A549 (cell line): ENCODE data around the gene CASP6. TPM values are rescaled to one million over a fixed set of nuclear protein-coding genes. Genes with fewer than 3 reads are reported as not detected.

Source experiments
- ATAC-seq, 2 experiments: fragments of 200-7000 bp in 1 of 2; fragments of >200 bp in 1 of 2; cut with Nextera tagmentation in 1 of 2; cut with Tn5 transposase in 1 of 2; 3 replicates each; pipeline versions ENCODE4 v1.8.0 to v1.9.1; 2018 to 2020; ENCODE audit warnings: mild to moderate bottlenecking in 1 of 2, moderate library complexity in 1 of 2
- CTCF ChIA-PET: fragments of 300-600 bp; sonication (Branson Sonifier 250); formaldehyde crosslinking; extraction: SDS; loops from one replicate; lab custom pipeline; 2021; ENCODE audit warnings: antibody characterized with exemption, inconsistent platforms; lab: Yijun Ruan, JAX
- POLR2A ChIA-PET: fragments of 350-600 bp; formaldehyde crosslinking; extraction: SDS; loops from one replicate; lab custom pipeline; 2021; ENCODE audit warnings: antibody characterized with exemption, inconsistent platforms; lab: Yijun Ruan, JAX
- DNase-seq, 2 experiments: peaks; one replicate each; pipeline versions ENCODE4 v3.0.0 to v3.0.0-alpha.2; 2011 to 2016; ENCODE audit warnings: low read depth in 1 of 2, low spot score in 1 of 2
- FAIRE-seq: peaks from 2 replicates; lab custom pipeline; 2011; peaks lifted over from hg19 to GRCh38; lab: Jason Lieb, UNC
- H3K27ac ChIP-seq, 2 experiments: fragments of >200 bp; sonication (Bioruptor Twin); formaldehyde crosslinking; 3 replicates each; pipeline ENCODE4 v1.5.1; 2016 to 2017
- H3K4me1 ChIP-seq: fragments of >200 bp; sonication (Bioruptor Twin); formaldehyde crosslinking; 3 replicates; pipeline ENCODE4 v1.6.1; 2016
- H3K4me2 ChIP-seq: fragments of >200 bp; sonication (Bioruptor Twin); formaldehyde crosslinking; 3 replicates; pipeline ENCODE4 v1.6.1; 2016
- H3K4me3 ChIP-seq: fragments of >200 bp; sonication (Bioruptor Twin); formaldehyde crosslinking; 3 replicates; pipeline ENCODE4 v1.5.1; 2016
- H3K9me3 ChIP-seq: fragments of >200 bp; sonication (Bioruptor Twin); formaldehyde crosslinking; 3 replicates; pipeline ENCODE4 v1.6.1; 2016
- CBX2 ChIP-seq: fragments of 200-600 bp; sonication (generic); IDR thresholded peaks from 2 replicates; pipeline ENCODE4 v1.6.1; 2016; ENCODE audit warnings: low read depth, mild to moderate bottlenecking, borderline replicate concordance
- CBX8 ChIP-seq: fragments of 200-600 bp; sonication (generic); IDR thresholded peaks from 2 replicates; pipeline ENCODE4 v1.6.1; 2016
- CEBPB ChIP-seq, 2 experiments: fragments of >200 bp in 1 of 2; sonication (Bioruptor Twin) in 1 of 2; formaldehyde crosslinking in 1 of 2; IDR thresholded peaks; 2 replicates each; pipeline ENCODE4 v1.6.1; 2012 to 2016
- CHD2 ChIP-seq: fragments of 150-350 bp; IDR thresholded peaks from 2 replicates; pipeline ENCODE4 v1.6.1; 2014; ENCODE audit warnings: low read length; ENCODE audit not compliant: partially characterized antibody
- CHD4 ChIP-seq: fragments of 200-600 bp; sonication (generic); IDR thresholded peaks from 2 replicates; pipeline ENCODE4 v1.6.1; 2016; ENCODE audit warnings: antibody characterized with exemption, mild to moderate bottlenecking, borderline replicate concordance
- ESRRA ChIP-seq: fragments of 150-350 bp; IDR thresholded peaks from 2 replicates; pipeline ENCODE4 v1.6.1; 2014; ENCODE audit warnings: mild to moderate bottlenecking, low read length, borderline replicate concordance
- FOSL2 ChIP-seq, 2 experiments: fragments of 450-650 bp in 1 of 2; fragments of >200 bp in 1 of 2; sonication (Bioruptor Twin) in 1 of 2; formaldehyde crosslinking; IDR thresholded peaks; 2 replicates each; pipeline versions ENCODE4 v1.5.0 to v1.6.1; 2016 to 2020; ENCODE audit warnings: mild to moderate bottlenecking in 1 of 2, moderate library complexity in 1 of 2
- GATA3 ChIP-seq: IDR thresholded peaks from 2 replicates; pipeline ENCODE4 v1.6.1; 2012; ENCODE audit warnings: borderline replicate concordance
- HOXB13 ChIP-seq: fragments of 250-450 bp; sonication (Bioruptor Pico); IDR thresholded peaks from 2 replicates; pipeline ENCODE4 v1.5.0; 2020; ENCODE audit warnings: low read depth, mild to moderate bottlenecking, moderate library complexity
- JUN ChIP-seq, 2 experiments: fragments of >200 bp; sonication (Bioruptor Twin); formaldehyde crosslinking; IDR thresholded peaks; 2 replicates in 1 of 2; 3 replicates in 1 of 2; pipeline ENCODE4 v1.6.1; 2016 to 2017
- KDM5A ChIP-seq: fragments of 200-600 bp; sonication (generic); IDR thresholded peaks from 2 replicates; pipeline ENCODE4 v1.6.1; 2016; ENCODE audit warnings: antibody characterized with exemption, mild to moderate bottlenecking
- RARB ChIP-seq: fragments of 250-450 bp; sonication (Bioruptor Pico); IDR thresholded peaks from 2 replicates; pipeline ENCODE4 v1.8.0; 2021; ENCODE audit warnings: mild to moderate bottlenecking, moderate library complexity
- RNF2 ChIP-seq: fragments of 200-600 bp; sonication (generic); IDR thresholded peaks from 2 replicates; pipeline ENCODE4 v1.6.1; 2016; ENCODE audit warnings: low read depth, mild to moderate bottlenecking, antibody characterized with exemption, moderate library complexity, borderline replicate concordance
- SMC3 ChIP-seq: fragments of >200 bp; sonication (Bioruptor Twin); formaldehyde crosslinking; IDR thresholded peaks from 3 replicates; pipeline ENCODE4 v1.6.1; 2018; ENCODE audit warnings: inconsistent platforms
- SREBF2 ChIP-seq: fragments of 450-650 bp; IDR thresholded peaks from 2 replicates; pipeline ENCODE4 v1.6.1; 2014; ENCODE audit warnings: mild to moderate bottlenecking, moderate library complexity
- TP53 ChIP-seq: fragments of 250-450 bp; sonication (Bioruptor Pico); IDR thresholded peaks from 2 replicates; pipeline ENCODE4 v1.5.0; 2021; ENCODE audit warnings: mild to moderate bottlenecking, moderate library complexity
- ZC3H11A ChIP-seq: fragments of 450-650 bp; IDR thresholded peaks from 2 replicates; pipeline ENCODE4 v1.6.1; 2014; ENCODE audit warnings: antibody characterized with exemption, mild to moderate bottlenecking
- ZFP36 ChIP-seq: fragments of 450-650 bp; IDR thresholded peaks from 2 replicates; pipeline ENCODE4 v1.6.1; 2014; ENCODE audit warnings: borderline replicate concordance; ENCODE audit not compliant: partially characterized antibody
- WGBS: methylation state at CpG from one replicate; pipeline ENCODE4 v1.1.6; 2017; ENCODE audit errors: missing lambda C conversion rate; 5-methylcytosine and 5-hydroxymethylcytosine counted together
- polyA plus RNA-seq, 4 experiments: library from polyadenylated mRNA; depleted of rRNA in 3 of 4; stranded (reverse); fragments of >200 nt; fragmentation: RNase III in 1 of 4; extraction: RNeasy Plus Mini Kit Qiagen cat#74134 plus additional on column Dnase treatment in 1 of 4; gene quantifications; 2 replicates in 3 of 4; 3 replicates in 1 of 4; pipeline ENCODE4 v1.2.3, GENCODE V29; 2011 to 2017
- TF ChIP-seq, protein P1 (sequence below): fragments of 250-450 bp; sonication (Bioruptor Pico); IDR thresholded peaks from 2 replicates; pipeline ENCODE4 v1.5.0; 2020; ENCODE audit warnings: low read depth, mild to moderate bottlenecking, moderate library complexity
- TF ChIP-seq, protein P2 (sequence below): IDR thresholded peaks from 2 replicates; pipeline ENCODE4 v1.6.1; 2012
- TF ChIP-seq, protein P3 (sequence below): IDR thresholded peaks from 2 replicates; pipeline ENCODE4 v1.6.1; 2012
- TF ChIP-seq, protein P4 (sequence below): fragments of >200 bp; sonication (Bioruptor Twin); formaldehyde crosslinking; IDR thresholded peaks from 2 replicates; pipeline ENCODE4 v1.6.1; 2016
- TF ChIP-seq, protein P5 (sequence below): fragments of >200 bp; sonication (Bioruptor Twin); formaldehyde crosslinking; IDR thresholded peaks from 3 replicates; pipeline ENCODE4 v1.5.1; 2016
- TF ChIP-seq, protein P6 (sequence below): fragments of 150-350 bp; IDR thresholded peaks from 2 replicates; pipeline ENCODE4 v1.6.1; 2014; ENCODE audit warnings: low read depth, mild to moderate bottlenecking, low read length

The CASP6 gene
- polyA plus RNA-seq, 2 of the 4 experiments (the other 2 are of a cell fraction), result 19.2 to 32.6 TPM

DNA sequence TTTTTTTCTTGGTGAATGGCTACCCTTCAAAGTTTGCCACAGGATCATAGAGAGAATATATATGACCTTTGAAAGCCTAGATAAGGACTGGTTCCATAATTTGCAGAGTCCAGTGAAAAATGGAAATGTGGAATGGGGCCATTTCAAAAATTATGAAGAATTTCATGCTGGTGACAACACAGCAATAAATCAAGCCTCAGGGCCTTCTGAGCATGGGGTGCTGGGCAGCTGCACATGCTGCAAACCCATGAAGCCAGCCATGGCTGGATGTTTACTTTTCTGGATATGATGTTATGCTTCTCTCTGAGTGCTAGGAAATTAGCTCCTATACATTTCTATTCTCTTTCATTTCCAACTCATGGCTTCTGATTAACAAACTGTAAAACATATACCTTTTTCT, 42.6 kb upstream of the CASP6 start:
- DNase-seq, result no peak
- H3K4me1 ChIP-seq, result no peaks in the 10 kb centered on the region
- POLR2A ChIA-PET, result no interaction called here
- H3K27ac ChIP-seq, result no peak overlapping the region
- H3K9me3 ChIP-seq, result no peaks in the 10 kb centered on the region
- CTCF ChIA-PET, result no interaction called here
- H3K4me2 ChIP-seq, result no peak overlapping the region
- H3K4me3 ChIP-seq, result no peak overlapping the region
- FAIRE-seq, result no peak
- TF ChIP-seq JUN (IDR thresholded peaks at IDR 0.05) (no peak), ZC3H11A (no peak), CHD4 (no peak), CHD2 (no peak), FOSL2 (IDR thresholded peaks at IDR 0.05) (no peak), FOSL2 (CRISPR knock-in tag; IDR thresholded peaks at IDR 0.05) (no peak), RNF2 (no peak), CBX2 (no peak), RARB (no peak), CEBPB (IDR thresholded peaks at IDR 0.05) (no peak)
- TF ChIP-seq, protein P1, sequence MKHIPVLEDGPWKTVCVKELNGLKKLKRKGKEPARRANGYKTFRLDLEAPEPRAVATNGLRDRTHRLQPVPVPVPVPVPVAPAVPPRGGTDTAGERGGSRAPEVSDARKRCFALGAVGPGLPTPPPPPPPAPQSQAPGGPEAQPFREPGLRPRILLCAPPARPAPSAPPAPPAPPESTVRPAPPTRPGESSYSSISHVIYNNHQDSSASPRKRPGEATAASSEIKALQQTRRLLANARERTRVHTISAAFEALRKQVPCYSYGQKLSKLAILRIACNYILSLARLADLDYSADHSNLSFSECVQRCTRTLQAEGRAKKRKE (CRISPR knock-in tag), result no peak
- TF ChIP-seq, protein P2, sequence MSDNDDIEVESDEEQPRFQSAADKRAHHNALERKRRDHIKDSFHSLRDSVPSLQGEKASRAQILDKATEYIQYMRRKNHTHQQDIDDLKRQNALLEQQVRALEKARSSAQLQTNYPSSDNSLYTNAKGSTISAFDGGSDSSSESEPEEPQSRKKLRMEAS, result no peak
- ATAC-seq, result no peak

DNA sequence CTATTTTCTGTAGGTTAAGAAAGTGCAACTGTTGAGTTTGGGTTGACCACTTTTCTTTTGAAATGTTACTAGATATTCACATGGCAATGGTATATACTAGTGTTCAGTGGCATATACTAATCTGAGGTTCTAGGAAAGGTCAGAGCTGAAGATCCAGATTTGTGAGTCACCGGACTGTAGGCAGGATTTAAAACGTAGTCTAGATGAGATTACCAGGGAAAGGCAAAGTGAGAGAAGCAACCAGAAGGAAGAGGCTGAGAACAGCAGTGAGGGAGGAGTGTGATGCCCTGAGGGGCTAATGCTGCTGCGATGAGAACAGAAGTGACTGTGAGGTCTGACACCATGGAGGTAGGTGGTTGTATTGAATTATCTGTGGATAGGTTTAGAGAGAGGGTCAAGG, 36.3 kb upstream of the CASP6 start:
- no peak for ATAC-seq

DNA sequence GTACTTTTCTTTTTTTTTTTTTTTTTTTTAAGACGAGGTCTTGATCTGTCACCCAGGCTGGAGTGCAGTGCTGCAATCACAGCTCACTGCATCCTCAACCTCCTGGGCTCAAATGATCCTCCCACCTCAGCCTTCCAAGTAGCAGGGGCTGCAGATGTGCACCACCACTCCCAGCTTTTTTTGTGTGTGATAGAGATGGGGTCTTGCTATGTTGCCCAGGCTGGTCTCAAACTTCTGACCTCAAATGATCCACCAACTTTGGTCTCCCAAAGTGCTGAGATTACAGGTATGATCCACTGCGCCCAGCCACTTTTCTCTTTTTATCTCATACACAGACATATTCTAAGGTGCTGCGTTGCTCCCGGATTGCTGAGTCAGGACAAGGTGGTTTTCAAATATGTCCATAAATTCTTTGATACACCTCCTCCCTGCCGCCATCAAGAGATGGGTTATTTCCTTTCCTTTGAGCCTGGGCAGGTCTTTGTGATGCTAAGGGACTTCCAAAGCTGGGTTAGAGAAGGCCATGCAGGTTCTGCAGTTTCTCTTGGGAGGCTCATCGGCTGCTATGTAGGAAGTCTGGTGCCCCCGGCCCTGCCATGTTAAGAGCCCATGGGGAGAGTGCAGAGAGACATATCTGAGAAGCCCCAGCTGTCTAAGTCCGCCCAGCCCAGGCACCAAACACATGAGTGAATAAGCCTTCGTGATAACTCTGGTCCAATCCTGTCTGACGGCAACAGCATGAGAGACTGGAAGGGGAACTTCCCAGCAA, 35.0 kb upstream of the CASP6 start:
- POLR2A ChIA-PET, result no interaction called here
- CTCF ChIA-PET, result no interaction called here

More for the DNA sequence above, 36.3 kb upstream of the CASP6 start:
- TF ChIP-seq, protein P1 (CRISPR knock-in tag), result no peak
- TF ChIP-seq ESRRA, result no peak
- TF ChIP-seq GATA3, result no peak
- no peak for TF ChIP-seq SREBF2
- 66% methylated on average over 3 of the region's 3 CpGs for WGBS
- no peaks in the 10 kb centered on the region for H3K4me1 ChIP-seq
- no peak for DNase-seq
- POLR2A ChIA-PET, result no interaction called here
- H3K4me2 ChIP-seq, result no peak overlapping the region
- no peak overlapping the region for H3K27ac ChIP-seq
- H3K9me3 ChIP-seq, result no peaks in the 10 kb centered on the region
- H3K4me3 ChIP-seq, result no peak overlapping the region
- no peak for FAIRE-seq
- CTCF ChIA-PET, result no interaction called here

More for the DNA sequence above, 35.0 kb upstream of the CASP6 start:
- WGBS, result 56% methylated on average over 10 of the region's 10 CpGs
- Histone ChIP-seq H3K4me1 (no peaks in the 10 kb centered on the region), H3K27ac (no peak overlapping the region), H3K9me3 (no peaks in the 10 kb centered on the region), H3K4me3 (no peak overlapping the region), H3K4me2 (no peak overlapping the region)
- TF ChIP-seq, protein P3, sequence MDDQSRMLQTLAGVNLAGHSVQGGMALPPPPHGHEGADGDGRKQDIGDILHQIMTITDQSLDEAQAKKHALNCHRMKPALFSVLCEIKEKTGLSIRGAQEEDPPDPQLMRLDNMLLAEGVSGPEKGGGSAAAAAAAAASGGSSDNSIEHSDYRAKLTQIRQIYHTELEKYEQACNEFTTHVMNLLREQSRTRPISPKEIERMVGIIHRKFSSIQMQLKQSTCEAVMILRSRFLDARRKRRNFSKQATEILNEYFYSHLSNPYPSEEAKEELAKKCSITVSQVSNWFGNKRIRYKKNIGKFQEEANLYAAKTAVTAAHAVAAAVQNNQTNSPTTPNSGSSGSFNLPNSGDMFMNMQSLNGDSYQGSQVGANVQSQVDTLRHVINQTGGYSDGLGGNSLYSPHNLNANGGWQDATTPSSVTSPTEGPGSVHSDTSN, result no peak
- TF ChIP-seq ZFP36, result no peak
- TF ChIP-seq, protein P4, sequence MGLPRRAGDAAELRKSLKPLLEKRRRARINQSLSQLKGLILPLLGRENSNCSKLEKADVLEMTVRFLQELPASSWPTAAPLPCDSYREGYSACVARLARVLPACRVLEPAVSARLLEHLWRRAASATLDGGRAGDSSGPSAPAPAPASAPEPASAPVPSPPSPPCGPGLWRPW, result no peak
- TF ChIP-seq, protein P5, sequence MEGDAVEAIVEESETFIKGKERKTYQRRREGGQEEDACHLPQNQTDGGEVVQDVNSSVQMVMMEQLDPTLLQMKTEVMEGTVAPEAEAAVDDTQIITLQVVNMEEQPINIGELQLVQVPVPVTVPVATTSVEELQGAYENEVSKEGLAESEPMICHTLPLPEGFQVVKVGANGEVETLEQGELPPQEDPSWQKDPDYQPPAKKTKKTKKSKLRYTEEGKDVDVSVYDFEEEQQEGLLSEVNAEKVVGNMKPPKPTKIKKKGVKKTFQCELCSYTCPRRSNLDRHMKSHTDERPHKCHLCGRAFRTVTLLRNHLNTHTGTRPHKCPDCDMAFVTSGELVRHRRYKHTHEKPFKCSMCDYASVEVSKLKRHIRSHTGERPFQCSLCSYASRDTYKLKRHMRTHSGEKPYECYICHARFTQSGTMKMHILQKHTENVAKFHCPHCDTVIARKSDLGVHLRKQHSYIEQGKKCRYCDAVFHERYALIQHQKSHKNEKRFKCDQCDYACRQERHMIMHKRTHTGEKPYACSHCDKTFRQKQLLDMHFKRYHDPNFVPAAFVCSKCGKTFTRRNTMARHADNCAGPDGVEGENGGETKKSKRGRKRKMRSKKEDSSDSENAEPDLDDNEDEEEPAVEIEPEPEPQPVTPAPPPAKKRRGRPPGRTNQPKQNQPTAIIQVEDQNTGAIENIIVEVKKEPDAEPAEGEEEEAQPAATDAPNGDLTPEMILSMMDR, result no peak
- no peak for TF ChIP-seq CBX8
- no peak for TF ChIP-seq HOXB13
- TF ChIP-seq CHD4, result no peak
- TF ChIP-seq KDM5A, result no peak
- TF ChIP-seq, protein P6, sequence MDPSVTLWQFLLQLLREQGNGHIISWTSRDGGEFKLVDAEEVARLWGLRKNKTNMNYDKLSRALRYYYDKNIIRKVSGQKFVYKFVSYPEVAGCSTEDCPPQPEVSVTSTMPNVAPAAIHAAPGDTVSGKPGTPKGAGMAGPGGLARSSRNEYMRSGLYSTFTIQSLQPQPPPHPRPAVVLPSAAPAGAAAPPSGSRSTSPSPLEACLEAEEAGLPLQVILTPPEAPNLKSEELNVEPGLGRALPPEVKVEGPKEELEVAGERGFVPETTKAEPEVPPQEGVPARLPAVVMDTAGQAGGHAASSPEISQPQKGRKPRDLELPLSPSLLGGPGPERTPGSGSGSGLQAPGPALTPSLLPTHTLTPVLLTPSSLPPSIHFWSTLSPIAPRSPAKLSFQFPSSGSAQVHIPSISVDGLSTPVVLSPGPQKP, result no peak
- TF ChIP-seq TP53 (CRISPR knock-in tag), result no peak
- TF ChIP-seq SMC3, result no peak
- no peak for FAIRE-seq
- no peak for DNase-seq
- ATAC-seq, result no peak
